HepG2 (cell line): ENCODE measurements around the gene DHX57. TPM values are rescaled to one million over a fixed set of nuclear protein-coding genes. Genes with fewer than 3 reads are reported as not detected.

Experiments
- ARID3A ChIP-seq: IDR thresholded peaks from 2 replicates; pipeline ENCODE4 v1.6.1; 2012; ENCODE audit warnings: low read depth, low read length, improper control_type of control experiment
- ARNT ChIP-seq: fragments of 450-650 bp; IDR thresholded peaks from 2 replicates; pipeline ENCODE4 v1.6.1; 2017
- BCLAF1 ChIP-seq: fragments of 450-650 bp; IDR thresholded peaks from 2 replicates; pipeline ENCODE4 v1.6.1; 2017; ENCODE audit warnings: mild to moderate bottlenecking
- ETV6 ChIP-seq: sonication (generic); formaldehyde crosslinking; conservative IDR thresholded peaks from 2 replicates; pipeline ENCODE4 v1.4.0; 2020; ENCODE audit warnings: missing genetic modification reagents
- GTF2F1 ChIP-seq: fragments of 150-350 bp; IDR thresholded peaks from 2 replicates; pipeline ENCODE4 v1.6.1; 2014; ENCODE audit warnings: low read length
- HNF4G ChIP-seq, 2 experiments: sonication (generic) in 1 of 2; formaldehyde crosslinking in 1 of 2; IDR thresholded peaks; 2 replicates each; pipeline versions ENCODE4 v1.4.0 to v1.6.1; 2011 to 2020; ENCODE audit warnings: borderline replicate concordance in 2 of 2, low read depth in 2 of 2, mild to moderate bottlenecking in 2 of 2, low read length in 1 of 2, missing genetic modification reagents in 1 of 2, moderate library complexity in 1 of 2
- JUN ChIP-seq: sonication (generic); formaldehyde crosslinking; IDR thresholded peaks from 2 replicates; pipeline ENCODE4 v1.4.0; 2020; ENCODE audit warnings: mild to moderate bottlenecking, missing genetic modification reagents
- KDM1A ChIP-seq: IDR thresholded peaks from 2 replicates; pipeline ENCODE4 v1.6.1; 2016; ENCODE audit warnings: missing compliant biosample characterization
- KDM2A ChIP-seq: sonication (generic); formaldehyde crosslinking; IDR thresholded peaks from 2 replicates; pipeline ENCODE4 v1.4.0; 2020; ENCODE audit warnings: low read depth, missing genetic modification reagents, borderline replicate concordance
- NCOA2 ChIP-seq: sonication (generic); formaldehyde crosslinking; IDR thresholded peaks from 2 replicates; pipeline ENCODE4 v1.8.0; 2022; ENCODE audit warnings: inconsistent platforms
- PBX3 ChIP-seq: sonication (generic); formaldehyde crosslinking; IDR thresholded peaks from 2 replicates; pipeline ENCODE4 v1.8.1; 2023; ENCODE audit warnings: missing genetic modification reagents, inconsistent platforms, borderline replicate concordance
- TOPORS ChIP-seq: sonication (generic); formaldehyde crosslinking; IDR thresholded peaks from 2 replicates; pipeline ENCODE4 v1.8.0; 2023; ENCODE audit warnings: mild to moderate bottlenecking, missing genetic modification reagents
- ZMYM3 ChIP-seq: sonication (generic); formaldehyde crosslinking; IDR thresholded peaks from 2 replicates; pipeline ENCODE4 v1.5.1; 2020; ENCODE audit warnings: mild to moderate bottlenecking, missing genetic modification reagents
- ZNF253 ChIP-seq: sonication (generic); formaldehyde crosslinking; IDR thresholded peaks from 2 replicates; pipeline ENCODE4 v1.8.0; 2022; ENCODE audit warnings: mild to moderate bottlenecking, missing genetic modification reagents, borderline replicate concordance
- ZNF3 ChIP-seq: IDR thresholded peaks from 2 replicates; pipeline ENCODE4 v1.7.0; 2017; ENCODE audit warnings: inconsistent platforms
- ZNF546 ChIP-seq: sonication (generic); formaldehyde crosslinking; conservative IDR thresholded peaks from 2 replicates; pipeline ENCODE4 v1.8.1; 2023; ENCODE audit warnings: mild to moderate bottlenecking, missing genetic modification reagents
- ZNF562 ChIP-seq: sonication (generic); formaldehyde crosslinking; IDR thresholded peaks from 2 replicates; pipeline ENCODE4 v1.8.0; 2022; ENCODE audit warnings: missing genetic modification reagents, borderline replicate concordance
- ZNF563 ChIP-seq: sonication (generic); formaldehyde crosslinking; IDR thresholded peaks from 2 replicates; pipeline ENCODE4 v1.8.0; 2022; ENCODE audit warnings: mild to moderate bottlenecking, moderate library complexity, missing genetic modification reagents
- ZNF569 ChIP-seq: sonication (generic); formaldehyde crosslinking; IDR thresholded peaks from 2 replicates; pipeline ENCODE4 v1.5.0; 2020; ENCODE audit warnings: mild to moderate bottlenecking, missing genetic modification reagents, moderate library complexity, borderline replicate concordance
- ZNF713 ChIP-seq: sonication (generic); formaldehyde crosslinking; IDR thresholded peaks from 2 replicates; pipeline ENCODE4 v1.4.0; 2020; ENCODE audit warnings: mild to moderate bottlenecking, missing genetic modification reagents
- ZNF776 ChIP-seq: sonication (generic); formaldehyde crosslinking; IDR thresholded peaks from 2 replicates; pipeline ENCODE4 v1.4.0; 2020; ENCODE audit warnings: mild to moderate bottlenecking, missing genetic modification reagents
- ZXDC ChIP-seq: sonication (generic); formaldehyde crosslinking; IDR thresholded peaks from 2 replicates; pipeline ENCODE4 v1.5.0; 2020; ENCODE audit warnings: mild to moderate bottlenecking, missing genetic modification reagents
- polyA plus RNA-seq, 8 experiments: library from polyadenylated mRNA; depleted of rRNA in 3 of 8; stranded (reverse) in 7 of 8; unstranded in 1 of 8; fragments of >200 nt; fragmentation: Illumina TruSeq in 4 of 8; extraction: Trizol in 4 of 8; gene quantifications; 2 replicates each; pipeline versions ENCODE4 v1.2.1 to v1.2.3, GENCODE V29; 2011 to 2016; ENCODE audit warnings: low read depth in 4 of 8, missing spikeins in 1 of 8, mixed read lengths in 1 of 8; ENCODE audit not compliant: insufficient read depth in 1 of 8
- total RNA-seq, 5 experiments: library from RNA; depleted of rRNA; stranded (reverse); fragments of >200 nt; fragmentation: Illumina TruSeq; extraction: Trizol; gene quantifications; 2 replicates each; pipeline ENCODE4 v1.2.3, GENCODE V29; 2016; ENCODE audit warnings: low read depth in 1 of 5

DHX57 gene
- total and polyA plus RNA-seq, 2 of the 13 experiments (the other 11 are each of a cell fraction or from before 2014, with no cell fraction given) = 9.2 to 24.2 TPM

GRCh38 chr2:38750891-38751595 is 124.7 kb downstream of the DHX57 start, which contains the start of gene SRSF7 (continued):
- TF ChIP-seq HNF4G (IDR thresholded peaks at IDR 0.05; ENCODE audit: borderline replicate concordance, low read depth, low read length) (no peak; the same call in 1 of the 2 replicates), HNF4G (CRISPR knock-in tag; IDR thresholded peaks at IDR 0.05; ENCODE audit: borderline replicate concordance, low read depth) (no peak; the same call in 1 of the 2 replicates), ARNT (no peak), ZNF563 (peak; percentile 92), KDM2A (peak; percentile 98), ZNF776 (CRISPR knock-in tag) (peak; percentile 95), PBX3 (CRISPR knock-in tag) (no peak), ZNF569 (CRISPR knock-in tag) (no peak), ZNF253 (CRISPR knock-in tag) (peak; percentile 85), ZNF3 (CRISPR knock-in tag) (no peak), ARID3A (no peak), ZNF713 (no peak), JUN (no peak), KDM1A (CRISPR knock-in tag) (no peak), NCOA2 (CRISPR knock-in tag) (peak; percentile 73), ETV6 (CRISPR knock-in tag) (peak; percentile 87; the same call in 1 of the 2 replicates), ZMYM3 (CRISPR knock-in tag) (no peak; the same call in none of the 2 replicates), TOPORS (CRISPR knock-in tag) (peak; percentile 94), ZNF562 (CRISPR knock-in tag) (peak; percentile 75; the same call in 1 of the 2 replicates), ZXDC (CRISPR knock-in tag) (0 out of 2 replicates have a peak, but pooled peaks have one; percentile 21), GTF2F1 (peak; percentile 97), BCLAF1 (no peak), ZNF546 (CRISPR knock-in tag) (peak; percentile 87; the same call in 1 of the 2 replicates)
